ENCODE measurements around the gene GRK5.
A peak's percentile ranks its signal among the peaks of the same experiment; 100 is the strongest.

GRK5 gene

GRCh38 chr10:119409906-119410305 is 202.5 kb downstream of the GRK5 start:
- WGBS, 2 donors (ENCODE audit: extremely low coverage in 2 of 2, insufficient read length in 2 of 2, insufficient replicate concordance in 1 of 2), result no CpG with 5 or more reads among the region's 18 CpGs
- no peak overlapping the region for H2BK15ac ChIP-seq (ENCODE audit: low read length)

GRCh38 chr10:119410361-119411116 is 203.2 kb downstream of the GRK5 start:
- Histone ChIP-seq H3K9me3 (replicated peaks in 1 of 2; ENCODE audit: control insufficient read depth in 2 of 2, insufficient read depth in 1 of 2, low read depth in 1 of 2, low read length in 2 of 2) (no peaks in the 10 kb centered on the region), H3K27ac (replicated peaks; ENCODE audit: low read length) (no peak overlapping the region), H3K4me2 (ENCODE audit: insufficient read depth, low read length, poor library complexity, severe bottlenecking) (no peak overlapping the region), H3K4me3 (ENCODE audit: low read length in 2 of 2) (peak overlapping the region in 1 of 2 donors; percentile 22), H3K18ac (ENCODE audit: low read length) (no peak overlapping the region), H3K14ac (ENCODE audit: low read length) (no peak overlapping the region), H3K9ac (ENCODE audit: low read depth, low read length, poor library complexity) (no peak overlapping the region), H2BK15ac (ENCODE audit: low read length) (no peak overlapping the region), H4K8ac (ENCODE audit: low read depth, low read length) (no peak overlapping the region), H3K4me1 (ENCODE audit: control insufficient read depth in 2 of 2, insufficient read depth in 1 of 2, low read depth in 1 of 2, low read length in 2 of 2) (peaks cover 24 to 35% of the 10 kb centered on the region in 2 donors), H3K79me1 (ENCODE audit: low read depth, low read length) (peaks cover 2% of the 10 kb centered on the region), H3K27me3 (ENCODE audit: control insufficient read depth in 3 of 3, insufficient read depth in 3 of 3, low read depth in 1 of 3, low read length in 3 of 3) (no peaks in the 10 kb centered on the region), H2AK5ac (ENCODE audit: low read depth, low read length) (no peak overlapping the region), H3K36me3 (replicated peaks in 1 of 2; ENCODE audit: control insufficient read depth in 2 of 2, insufficient read depth in 2 of 2, low read length in 2 of 2) (no peaks in the 10 kb centered on the region), H2BK12ac (ENCODE audit: low read length) (no peak overlapping the region), H4K91ac (ENCODE audit: low read depth, low read length, poor library complexity) (no peak overlapping the region), H2AFZ (ENCODE audit: low read length) (peak overlapping the region; percentile 61), H2BK5ac (ENCODE audit: low read length) (no peak overlapping the region), H3K4ac (ENCODE audit: low read length) (no peak overlapping the region), H3K23ac (ENCODE audit: low read depth, low read length, poor library complexity) (no peak overlapping the region), H2BK120ac (ENCODE audit: low read depth, low read length) (no peak overlapping the region)
- DNase-seq (ENCODE audit: low spot score), result no peak
- WGBS, 2 donors (ENCODE audit: extremely low coverage in 2 of 2, insufficient read length in 2 of 2, insufficient replicate concordance in 1 of 2), result no CpG with 5 or more reads among the region's 9 CpGs

More at GRCh38 chr10:119409906-119410305, 202.5 kb downstream of the GRK5 start:
- Histone ChIP-seq H3K4me1 (ENCODE audit: control insufficient read depth in 2 of 2, insufficient read depth in 1 of 2, low read depth in 1 of 2, low read length in 2 of 2) (peaks cover 29 to 39% of the 10 kb centered on the region in 2 donors), H3K27me3 (ENCODE audit: control insufficient read depth in 3 of 3, insufficient read depth in 3 of 3, low read depth in 1 of 3, low read length in 3 of 3) (no peaks in the 10 kb centered on the region), H3K4ac (ENCODE audit: low read length) (no peak overlapping the region), H3K18ac (ENCODE audit: low read length) (peak overlapping the region; percentile 91), H3K9me3 (replicated peaks in 1 of 2; ENCODE audit: control insufficient read depth in 2 of 2, insufficient read depth in 1 of 2, low read depth in 1 of 2, low read length in 2 of 2) (no peaks in the 10 kb centered on the region), H2AFZ (ENCODE audit: low read length) (peak overlapping the region; percentile 61), H3K4me2 (ENCODE audit: insufficient read depth, low read length, poor library complexity, severe bottlenecking) (no peak overlapping the region), H3K23ac (ENCODE audit: low read depth, low read length, poor library complexity) (no peak overlapping the region), H2BK5ac (ENCODE audit: low read length) (no peak overlapping the region), H2BK12ac (ENCODE audit: low read length) (no peak overlapping the region), H3K14ac (ENCODE audit: low read length) (peak overlapping the region; percentile 43), H4K91ac (ENCODE audit: low read depth, low read length, poor library complexity) (no peak overlapping the region), H2BK120ac (ENCODE audit: low read depth, low read length) (no peak overlapping the region), H3K36me3 (replicated peaks in 1 of 2; ENCODE audit: control insufficient read depth in 2 of 2, insufficient read depth in 2 of 2, low read length in 2 of 2) (no peaks in the 10 kb centered on the region), H3K79me1 (ENCODE audit: low read depth, low read length) (no peaks in the 10 kb centered on the region), H3K4me3 (ENCODE audit: low read length in 2 of 2) (peak overlapping the region in 1 of 2 donors; percentile 22), H2AK5ac (ENCODE audit: low read depth, low read length) (no peak overlapping the region), H4K8ac (ENCODE audit: low read depth, low read length) (no peak overlapping the region), H3K9ac (ENCODE audit: low read depth, low read length, poor library complexity) (peak overlapping the region; percentile 16), H3K27ac (replicated peaks; ENCODE audit: low read length) (no peak overlapping the region)
- no peak for DNase-seq (ENCODE audit: low spot score)

- H3K4ac ChIP-seq (ENCODE audit: low read length), result no peak overlapping the region
- no peak overlapping the region for H2BK120ac ChIP-seq (ENCODE audit: low read depth, low read length)
- H2AFZ ChIP-seq (ENCODE audit: low read length), result no peak overlapping the region
- peak overlapping the region; percentile 78 for H2AK5ac ChIP-seq (ENCODE audit: low read depth, low read length)
- no peak overlapping the region for H3K14ac ChIP-seq (ENCODE audit: low read length)
- H3K36me3 ChIP-seq (replicated peaks in 1 of 2; ENCODE audit: control insufficient read depth in 2 of 2, insufficient read depth in 2 of 2, low read length in 2 of 2), result no peaks in the 10 kb centered on the region
- no peak overlapping the region for H3K4me2 ChIP-seq (ENCODE audit: insufficient read depth, low read length, poor library complexity, severe bottlenecking)
- H3K9me3 ChIP-seq (replicated peaks in 1 of 2; ENCODE audit: control insufficient read depth in 2 of 2, insufficient read depth in 1 of 2, low read depth in 1 of 2, low read length in 2 of 2), result no peaks in the 10 kb centered on the region
- H3K23ac ChIP-seq (ENCODE audit: low read depth, low read length, poor library complexity), result peak overlapping the region; percentile 14
- no peak overlapping the region for H3K9ac ChIP-seq (ENCODE audit: low read depth, low read length, poor library complexity)
- peak overlapping the region; percentile 88 for H3K18ac ChIP-seq (ENCODE audit: low read length)
- H2BK15ac ChIP-seq (ENCODE audit: low read length), result peak overlapping the region; percentile 53
- H4K91ac ChIP-seq (ENCODE audit: low read depth, low read length, poor library complexity), result peak overlapping the region; percentile 56
- DNase-seq (ENCODE audit: low spot score), result no peak
- H3K27me3 ChIP-seq (ENCODE audit: control insufficient read depth in 3 of 3, insufficient read depth in 3 of 3, low read depth in 1 of 3, low read length in 3 of 3), result no peaks in the 10 kb centered on the region
- peaks cover 2% of the 10 kb centered on the region for H3K79me1 ChIP-seq (ENCODE audit: low read depth, low read length)
- no peak overlapping the region for H4K8ac ChIP-seq (ENCODE audit: low read depth, low read length)
- no CpG with 5 or more reads among the region's 31 CpGs for WGBS, 2 donors (ENCODE audit: extremely low coverage in 2 of 2, insufficient read length in 2 of 2, insufficient replicate concordance in 1 of 2)
- H3K4me1 ChIP-seq (ENCODE audit: control insufficient read depth in 2 of 2, insufficient read depth in 1 of 2, low read depth in 1 of 2, low read length in 2 of 2), result peaks cover 21 to 31% of the 10 kb centered on the region in 2 donors
- H3K27ac ChIP-seq (replicated peaks; ENCODE audit: low read length), result peak overlapping the region; percentile 19
- H2BK5ac ChIP-seq (ENCODE audit: low read length), result no peak overlapping the region
- H2BK12ac ChIP-seq (ENCODE audit: low read length), result peak overlapping the region; percentile 75
- H3K4me3 ChIP-seq (ENCODE audit: low read length in 2 of 2), result no peak overlapping the region
Observed at GRCh38 chr10:119412244-119413092, 205.1 kb downstream of the GRK5 start.

- peak overlapping the region; percentile 73 for H3K18ac ChIP-seq (ENCODE audit: low read length)
- no CpG with 5 or more reads among the region's 9 CpGs for WGBS, 2 donors (ENCODE audit: extremely low coverage in 2 of 2, insufficient read length in 2 of 2, insufficient replicate concordance in 1 of 2)
Observed at GRCh38 chr10:119413093-119413453, 205.7 kb downstream of the GRK5 start.

More at GRCh38 chr10:119413093-119413453, 205.7 kb downstream of the GRK5 start:
- no peaks in the 10 kb centered on the region for H3K27me3 ChIP-seq (ENCODE audit: control insufficient read depth in 3 of 3, insufficient read depth in 3 of 3, low read depth in 1 of 3, low read length in 3 of 3)
- H4K91ac ChIP-seq (ENCODE audit: low read depth, low read length, poor library complexity), result no peak overlapping the region
- H3K4me1 ChIP-seq (ENCODE audit: control insufficient read depth in 2 of 2, insufficient read depth in 1 of 2, low read depth in 1 of 2, low read length in 2 of 2), result peaks cover 21 to 31% of the 10 kb centered on the region in 2 donors
- H3K36me3 ChIP-seq (replicated peaks in 1 of 2; ENCODE audit: control insufficient read depth in 2 of 2, insufficient read depth in 2 of 2, low read length in 2 of 2), result no peaks in the 10 kb centered on the region
- no peak overlapping the region for H4K8ac ChIP-seq (ENCODE audit: low read depth, low read length)
- H3K79me1 ChIP-seq (ENCODE audit: low read depth, low read length), result peaks cover 2% of the 10 kb centered on the region
- no peak overlapping the region for H3K4me2 ChIP-seq (ENCODE audit: insufficient read depth, low read length, poor library complexity, severe bottlenecking)
- no peak overlapping the region for H3K14ac ChIP-seq (ENCODE audit: low read length)
- H2AK5ac ChIP-seq (ENCODE audit: low read depth, low read length), result peak overlapping the region; percentile 39
- peak overlapping the region; percentile 53 for H2BK15ac ChIP-seq (ENCODE audit: low read length)
- no peaks in the 10 kb centered on the region for H3K9me3 ChIP-seq (replicated peaks in 1 of 2; ENCODE audit: control insufficient read depth in 2 of 2, insufficient read depth in 1 of 2, low read depth in 1 of 2, low read length in 2 of 2)
- H2BK5ac ChIP-seq (ENCODE audit: low read length), result peak overlapping the region; percentile 69
- H3K4ac ChIP-seq (ENCODE audit: low read length), result no peak overlapping the region
- no peak overlapping the region for H2BK12ac ChIP-seq (ENCODE audit: low read length)
- H2AFZ ChIP-seq (ENCODE audit: low read length), result no peak overlapping the region
- no peak overlapping the region for H3K9ac ChIP-seq (ENCODE audit: low read depth, low read length, poor library complexity)
- peak overlapping the region; percentile 8 for H3K23ac ChIP-seq (ENCODE audit: low read depth, low read length, poor library complexity)
- DNase-seq (ENCODE audit: low spot score), result no peak
- no peak overlapping the region for H3K4me3 ChIP-seq (ENCODE audit: low read length in 2 of 2)
- H2BK120ac ChIP-seq (ENCODE audit: low read depth, low read length), result no peak overlapping the region
- H3K27ac ChIP-seq (replicated peaks; ENCODE audit: low read length), result peak overlapping the region; percentile 19
